Measurements from ENCODE around the gene NOC4L. TPM values are rescaled to one million over a fixed set of nuclear protein-coding genes. Genes with fewer than 3 reads are reported as not detected.
"Not testable (repeated sequence)": the region's sequence is repeated elsewhere in the genome, so short reads cannot be mapped to it uniquely, and the experiment has no call there.

The NOC4L gene
- polyA plus RNA-seq, 3 donors, result 15.8 to 22.6 (median 18.0) TPM

DNA sequence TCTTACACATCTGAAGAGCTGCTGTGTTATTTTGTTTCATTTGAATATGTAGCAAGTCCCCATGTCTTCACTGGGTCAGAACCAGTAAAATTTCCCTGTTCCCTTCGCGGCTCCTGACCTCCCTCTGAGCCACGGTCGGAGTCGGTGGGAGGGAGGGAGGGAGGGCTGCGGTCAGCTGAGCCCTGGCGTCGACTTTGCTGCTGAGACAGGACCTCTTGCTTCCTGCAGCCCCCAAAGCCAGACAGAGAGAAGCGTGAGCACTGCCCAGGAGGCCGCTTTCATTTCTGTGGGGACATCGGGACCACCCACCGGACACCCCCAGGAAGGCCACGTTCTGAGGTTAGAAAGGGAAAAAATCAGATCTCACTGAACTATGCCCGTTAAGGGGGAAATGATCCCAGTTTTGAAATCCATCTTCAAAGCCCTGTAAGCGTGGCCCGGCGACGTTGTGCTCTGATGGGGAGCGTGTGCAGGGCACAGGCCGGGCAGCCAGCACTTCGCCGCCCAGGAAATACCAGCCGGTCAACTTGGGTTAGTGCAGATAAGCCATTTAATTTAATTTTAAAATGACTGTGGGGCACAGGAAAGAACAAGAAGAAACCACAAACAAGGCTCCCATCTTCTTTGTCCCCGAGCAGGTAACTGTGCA lies 42.1 kb downstream of the NOC4L start:
- no peak overlapping the region for H3K27ac ChIP-seq (ENCODE audit: low read depth, low read length)
- 34 to 45% (median 35%) methylated on average over 24 of the region's 24 CpGs for WGBS, 3 donors

DNA sequence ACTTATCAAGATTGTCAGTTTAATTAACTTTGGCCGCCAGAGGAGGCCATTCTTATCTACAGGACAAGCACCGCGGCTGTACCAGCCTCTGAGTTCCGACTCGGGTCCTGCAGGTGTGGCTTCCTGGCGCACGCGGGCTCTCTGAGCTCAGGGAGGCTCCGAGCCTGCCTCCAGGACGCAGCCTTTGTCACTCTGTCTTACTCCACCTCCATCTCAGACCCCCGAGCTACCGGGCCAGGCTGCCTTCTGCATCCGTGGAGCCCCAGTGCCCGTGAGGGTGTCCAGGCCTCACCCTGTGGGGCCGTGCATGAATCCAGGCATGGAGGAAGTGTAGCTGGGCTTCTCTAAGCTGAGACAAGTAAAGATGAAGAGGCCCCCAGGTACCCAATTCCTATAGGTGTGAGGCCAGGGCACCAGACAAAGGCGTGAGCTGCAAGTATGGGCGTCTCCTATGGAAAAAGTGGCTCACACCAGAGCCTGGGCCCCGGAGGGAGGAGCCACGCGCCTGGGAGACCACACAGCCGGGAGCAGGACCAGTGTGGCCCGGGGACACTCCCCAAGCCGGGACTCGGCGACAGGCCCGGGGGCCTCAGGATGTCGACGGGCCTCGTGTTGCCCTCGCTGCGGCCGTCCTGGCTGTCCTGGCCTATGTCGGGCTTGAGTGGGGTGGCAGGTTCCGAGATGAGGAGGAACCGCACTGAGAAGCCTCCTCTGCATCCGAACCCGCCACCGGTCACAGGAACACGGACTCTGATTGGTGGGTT lies 42.8 kb downstream of the NOC4L start:
- 69 to 77% (median 76%) methylated on average over 33 to 39 of the region's 39 CpGs for WGBS, 3 donors

DNA sequence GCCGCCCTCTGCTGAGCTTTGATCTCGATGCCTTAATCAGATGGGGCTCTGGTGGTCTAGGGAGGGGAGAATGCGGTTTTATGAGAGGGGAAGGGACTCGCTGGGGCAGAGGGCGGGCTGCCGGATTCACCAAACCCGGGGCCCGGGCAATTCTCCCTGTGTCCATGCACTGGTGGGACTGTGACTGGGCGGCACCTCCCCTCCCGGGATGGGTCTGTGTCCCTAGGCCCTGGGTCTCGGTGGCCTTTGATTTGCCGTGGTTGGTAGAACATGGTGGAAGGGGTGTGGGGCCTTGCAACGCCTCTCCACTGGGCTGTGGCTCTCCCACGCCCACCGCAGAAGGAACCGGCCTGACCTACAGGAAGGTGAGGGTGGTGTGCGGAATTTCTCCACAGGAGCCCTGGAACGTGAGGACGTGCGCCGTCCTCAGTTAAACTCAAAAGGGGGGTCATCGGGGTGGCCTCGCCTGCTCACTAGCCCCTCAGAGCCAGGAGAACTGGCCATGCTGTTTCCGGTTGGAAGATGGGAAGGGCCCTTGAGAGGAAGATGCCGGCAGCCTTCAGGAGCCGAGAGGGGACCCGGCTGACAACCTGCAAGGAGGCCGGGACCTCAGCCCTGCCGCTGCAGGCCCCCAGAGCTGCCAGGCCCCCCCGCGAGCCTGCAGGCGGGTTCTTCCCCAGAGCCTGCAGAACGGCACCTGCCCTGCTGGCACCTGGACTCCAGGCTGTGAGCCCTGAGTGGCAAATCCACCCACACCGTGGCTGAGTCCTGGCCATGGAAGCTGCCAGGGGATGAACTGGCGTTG lies 43.6 kb downstream of the NOC4L start:
- no peak overlapping the region for H3K27ac ChIP-seq (ENCODE audit: low read depth, low read length)
- 85 to 92% (median 87%) methylated on average over 35 of the region's 35 CpGs for WGBS, 3 donors

More for the DNA sequence above, 42.8 kb downstream of the NOC4L start:
- no peak overlapping the region for H3K27ac ChIP-seq (ENCODE audit: low read depth, low read length)

DNA sequence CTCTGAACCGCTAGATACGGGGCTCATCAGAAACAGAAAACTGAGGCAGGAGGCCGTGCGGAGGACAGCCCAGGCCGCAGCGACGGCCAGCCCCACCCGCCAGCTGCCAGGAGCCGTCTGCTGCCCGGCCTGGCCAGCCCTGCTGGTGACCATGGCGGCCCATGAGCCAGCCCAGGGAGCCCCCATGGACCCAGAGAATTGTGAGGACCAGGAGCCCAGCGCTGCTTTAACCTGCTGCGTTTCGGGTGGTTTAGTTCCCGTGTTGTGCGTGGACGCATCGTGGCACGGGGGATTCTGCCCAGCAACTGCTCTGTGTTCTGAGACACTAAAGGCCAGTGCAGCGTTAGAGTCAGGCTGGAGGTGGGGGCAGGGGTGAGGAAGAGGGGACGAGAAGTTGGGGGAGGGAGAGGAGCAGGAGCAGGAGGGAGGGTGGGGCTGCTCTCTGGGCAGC lies 44.2 kb downstream of the NOC4L start:
- 74 to 88% (median 83%) methylated on average over 21 of the region's 21 CpGs for WGBS, 3 donors
- H3K27ac ChIP-seq (ENCODE audit: low read depth, low read length), result no peak overlapping the region

DNA sequence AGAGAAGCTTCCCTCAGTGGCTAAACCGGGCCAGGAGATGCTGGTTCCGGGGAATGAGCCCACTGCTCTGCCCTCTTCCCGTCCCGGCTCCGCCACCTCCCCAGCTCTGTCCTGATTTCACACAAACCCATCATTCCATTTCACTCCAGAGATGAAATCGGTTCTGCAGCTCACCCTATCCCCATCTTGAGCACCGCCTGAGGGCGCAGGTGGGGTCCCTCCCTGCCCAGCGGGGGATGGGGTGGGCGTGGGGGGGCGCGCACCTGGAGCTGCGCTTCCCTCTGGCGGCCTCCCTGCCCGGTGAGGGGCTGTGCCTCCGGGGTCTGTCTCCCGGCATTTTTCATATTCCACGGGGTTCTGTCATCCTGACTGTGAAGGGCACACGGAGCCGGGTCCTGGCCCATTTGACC lies 44.7 kb downstream of the NOC4L start:
- WGBS, 3 donors, result 10 to 28% (median 24%) methylated on average over 17 to 20 of the region's 20 CpGs
- H3K27ac ChIP-seq (ENCODE audit: low read depth, low read length), result no peak overlapping the region

DNA sequence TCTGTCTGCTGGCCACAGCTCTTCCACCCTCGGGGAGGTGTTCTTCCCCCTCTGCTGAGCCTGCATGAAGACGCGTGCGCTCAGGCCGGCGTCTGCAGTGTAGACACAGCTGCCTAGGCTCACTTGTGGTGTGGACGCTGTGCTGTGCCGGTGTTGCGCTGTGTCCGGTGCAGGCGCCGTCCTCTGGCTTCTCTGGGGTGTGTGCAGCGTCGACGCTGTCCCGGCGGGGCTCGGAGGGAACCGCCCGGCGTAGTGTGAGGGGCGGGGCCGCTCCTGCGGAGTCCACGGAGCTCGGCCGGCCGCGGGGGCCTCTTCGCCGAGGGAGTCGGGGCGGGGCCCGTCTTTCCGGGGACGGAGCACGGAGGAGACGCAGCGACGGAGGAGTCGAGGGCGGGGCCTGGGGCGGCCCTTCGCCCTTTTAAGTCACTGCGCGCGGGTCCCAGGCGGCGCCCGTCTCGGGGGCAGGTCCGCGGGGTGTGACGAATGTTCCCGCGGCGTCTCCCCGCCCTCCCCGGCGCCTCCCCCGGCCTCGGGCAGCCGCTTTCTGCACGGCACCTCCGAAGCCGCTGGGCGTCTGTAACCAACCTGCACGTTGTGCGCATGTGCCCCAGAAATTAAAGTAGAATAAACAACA lies 45.2 kb downstream of the NOC4L start:
- 0 to 1% (median 0%) methylated on average over 51 to 69 of the region's 69 CpGs for WGBS, 3 donors
- no peak overlapping the region for H3K27ac ChIP-seq (ENCODE audit: low read depth, low read length)

- 36 to 38% (median 36%) methylated on average over 57 to 59 of the region's 59 CpGs for WGBS, 3 donors
- no peak overlapping the region for H3K27ac ChIP-seq (ENCODE audit: low read depth, low read length)
Measured at GRCh38 chr12:132190012-132190755, 45.9 kb downstream of the NOC4L start.

GRCh38 chr12:132190834-132191500 lies 46.7 kb downstream of the NOC4L start:
- WGBS, 3 donors, result 75 to 86% (median 85%) methylated on average over 30 of the region's 30 CpGs
- no peak overlapping the region for H3K27ac ChIP-seq (ENCODE audit: low read depth, low read length)

DNA sequence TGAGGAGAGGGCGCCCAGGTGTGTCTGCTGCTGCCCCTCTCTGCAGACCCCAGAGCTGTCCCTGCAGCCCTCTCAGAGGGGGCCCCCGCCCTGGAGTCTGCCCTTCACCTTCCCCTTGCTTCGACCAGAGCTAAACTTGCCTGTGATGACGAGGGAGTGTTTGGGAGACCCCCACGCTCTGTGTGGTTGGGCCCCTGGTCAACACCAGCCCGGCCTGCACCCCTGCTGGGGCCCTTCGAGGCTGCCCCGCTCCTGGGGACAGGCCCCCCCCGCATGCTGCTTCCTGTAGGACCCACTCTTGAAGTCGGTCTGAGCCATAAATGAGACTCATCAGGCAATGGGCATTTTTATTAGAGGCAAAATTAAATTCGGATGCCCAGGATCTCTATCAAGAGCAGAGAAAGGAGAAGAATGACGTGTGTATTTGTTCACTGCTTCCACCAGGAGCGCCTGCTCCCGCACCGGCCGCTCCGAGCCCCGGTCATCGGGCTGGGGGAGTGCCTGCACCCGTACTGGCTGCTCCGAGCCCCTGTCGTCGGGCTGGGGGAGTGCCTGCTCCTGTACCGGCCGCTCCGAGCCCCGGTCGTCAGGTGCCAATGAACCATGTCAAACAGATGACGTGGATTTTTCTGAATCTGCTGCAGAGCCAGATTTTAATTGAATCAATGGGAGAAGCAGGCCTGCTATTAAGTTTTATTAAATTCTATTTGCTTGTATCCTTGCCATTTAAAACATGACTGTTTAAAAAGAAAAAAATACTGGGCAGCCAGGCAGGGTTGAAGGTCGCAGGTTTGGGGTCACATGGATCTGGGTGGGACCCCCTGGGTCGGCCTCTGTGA lies 47.7 kb downstream of the NOC4L start:
- no peak overlapping the region for H3K27ac ChIP-seq (ENCODE audit: low read depth, low read length)
- WGBS, 3 donors, result 54 to 76% (median 65%) methylated on average over 31 of the region's 31 CpGs

DNA sequence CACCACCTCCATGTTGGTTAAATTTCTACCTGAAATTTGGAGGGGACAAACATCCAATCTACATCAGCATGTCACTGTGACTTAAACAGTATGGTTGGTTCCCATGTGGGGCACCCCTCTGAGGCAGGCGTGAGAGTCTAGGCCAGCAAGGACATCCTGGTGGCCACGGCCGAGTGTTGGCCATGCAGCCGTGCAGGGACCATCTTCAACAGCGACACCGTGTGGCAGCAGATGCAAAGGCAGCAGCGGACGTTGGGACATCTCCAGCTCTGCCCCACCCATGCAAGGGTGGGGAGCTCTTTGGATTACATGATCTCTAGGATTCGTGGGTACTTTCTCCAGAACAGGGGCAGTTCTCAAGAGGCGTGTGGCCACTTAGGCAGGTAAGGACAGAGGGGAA lies 49.8 kb downstream of the NOC4L start:
- H3K27ac ChIP-seq (ENCODE audit: low read depth, low read length), result no peak overlapping the region
- 46 to 53% (median 47%) methylated on average over 10 of the region's 10 CpGs for WGBS, 3 donors

- WGBS, 3 donors, result 63 to 79% (median 77%) methylated on average over 8 of the region's 8 CpGs
Measured at GRCh38 chr12:132194556-132194955, 50.3 kb downstream of the NOC4L start.

DNA sequence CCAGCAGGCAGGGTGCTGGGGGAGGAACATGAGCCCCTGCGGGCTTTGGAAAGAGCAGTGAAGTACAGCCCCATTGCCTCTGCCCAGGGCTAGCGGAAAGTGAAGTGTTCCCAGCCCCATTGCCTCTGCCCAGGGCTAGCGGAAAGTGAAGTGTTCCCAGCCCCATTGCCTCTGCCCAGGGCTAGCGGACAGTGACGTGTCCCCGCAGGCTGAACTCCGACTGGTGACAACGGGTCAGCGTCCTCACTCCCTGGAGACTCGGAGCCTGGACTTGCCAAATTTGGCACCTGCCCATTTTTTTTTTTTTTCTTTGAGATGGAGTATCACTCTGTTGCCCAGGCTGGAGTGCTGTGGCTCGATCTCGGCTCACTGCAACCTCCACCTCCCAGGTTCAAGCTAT lies 51.0 kb downstream of the NOC4L start:
- WGBS, 3 donors, result 77 to 86% (median 82%) methylated on average over 12 of the region's 12 CpGs

More at GRCh38 chr12:132194556-132194955, 50.3 kb downstream of the NOC4L start:
- H3K27ac ChIP-seq (ENCODE audit: low read depth, low read length), result no peak overlapping the region

GRCh38 chr12:132196038-132196872 lies 52.0 kb downstream of the NOC4L start:
- H3K27ac ChIP-seq (ENCODE audit: low read depth, low read length), result no peak overlapping the region
- WGBS, 3 donors, result 68 to 79% (median 75%) methylated on average over 30 to 32 of the region's 32 CpGs

More for the DNA sequence above, 51.0 kb downstream of the NOC4L start:
- not testable (repeated sequence) for H3K27ac ChIP-seq (ENCODE audit: low read depth, low read length)

DNA sequence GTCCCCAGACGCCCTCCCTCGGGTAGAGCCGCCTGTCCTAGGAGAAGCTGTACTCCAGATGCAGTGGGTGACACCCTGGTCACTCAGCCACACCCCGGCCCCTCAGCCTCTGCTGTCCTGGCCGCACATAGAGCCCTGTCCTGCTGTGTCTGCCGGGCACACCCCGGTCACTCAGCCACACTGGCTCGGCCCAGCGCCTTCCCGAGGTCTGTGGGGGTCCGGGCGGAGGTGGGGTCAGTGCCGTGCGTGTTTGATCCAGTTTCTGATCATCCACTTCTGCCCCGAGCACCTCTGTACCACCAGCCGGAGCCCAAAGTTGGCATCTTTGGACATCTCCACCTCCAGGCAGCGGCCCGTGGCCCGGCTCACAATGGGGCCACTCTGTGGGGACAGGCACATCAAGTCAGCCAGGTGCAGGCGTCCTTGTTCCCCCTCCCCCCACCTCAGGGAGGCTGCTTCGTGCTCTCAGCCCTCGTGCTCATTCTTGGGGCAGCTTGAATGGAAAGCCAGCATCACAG lies 52.7 kb downstream of the NOC4L start:
- WGBS, 3 donors, result 71 to 85% (median 84%) methylated on average over 19 to 22 of the region's 22 CpGs
- no peak overlapping the region for H3K27ac ChIP-seq (ENCODE audit: low read depth, low read length)

DNA sequence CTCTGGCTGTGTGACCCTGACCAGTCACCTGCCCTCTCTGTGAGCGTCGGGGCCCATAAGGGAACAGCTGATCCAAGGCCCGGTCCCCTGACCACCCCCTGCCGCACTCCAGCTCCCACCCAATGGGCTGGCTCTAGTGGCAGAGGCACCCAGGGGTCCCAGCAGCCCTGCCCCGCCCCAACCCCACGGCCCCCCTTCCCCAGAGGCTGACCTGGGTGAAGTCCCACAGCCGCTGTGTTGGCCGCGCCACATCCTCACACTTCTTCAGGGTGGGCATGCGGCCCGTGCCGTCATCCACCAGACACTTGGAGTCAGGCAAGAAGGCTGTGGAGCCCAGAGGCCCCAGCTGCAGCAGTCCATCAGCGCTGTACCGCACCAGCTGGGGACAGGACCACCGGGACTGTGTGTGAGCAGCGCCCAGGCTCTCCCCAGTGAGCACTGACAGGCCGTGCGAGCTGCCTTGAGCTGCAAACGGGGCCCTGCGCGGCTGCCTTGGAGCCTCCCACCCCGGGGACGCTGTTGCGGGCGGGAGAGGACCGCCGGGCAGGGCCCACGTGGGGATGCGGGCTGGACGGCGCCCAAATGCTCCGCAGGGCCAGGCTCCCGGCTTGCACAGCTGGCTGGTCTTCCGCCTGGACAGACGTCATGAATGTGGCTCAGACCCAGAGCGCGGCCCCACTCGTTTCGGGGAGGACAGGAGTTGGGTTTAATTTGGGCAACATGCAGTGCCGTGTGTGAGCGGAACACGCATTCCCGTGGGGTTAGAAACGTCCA lies 53.5 kb downstream of the NOC4L start:
- WGBS, 3 donors, result 72 to 77% (median 74%) methylated on average over 37 to 44 of the region's 44 CpGs
- no peak overlapping the region for H3K27ac ChIP-seq (ENCODE audit: low read depth, low read length)

Data from adipose tissue (tissue), 3 donors.